Panc1 (cell line): ENCODE data around the gene SMIM11.
"Not testable (repeated sequence)": the region's sequence is repeated elsewhere in the genome, so short reads cannot be mapped to it uniquely, and the experiment has no call there.

Experiments used
- POLR2AphosphoS5 ChIP-seq: IDR thresholded peaks from 2 replicates; pipeline ENCODE4 v1.6.1; 2012; ENCODE audit warnings: mild to moderate bottlenecking, low read depth, low read length, moderate library complexity
- SIN3A ChIP-seq: IDR thresholded peaks from 2 replicates; pipeline ENCODE4 v1.6.1; 2012; ENCODE audit warnings: low read depth, mild to moderate bottlenecking, low read length, moderate library complexity, borderline replicate concordance; ENCODE audit not compliant: insufficient read depth
- TCF7L2 ChIP-seq: IDR thresholded peaks from 2 replicates; pipeline ENCODE4 v1.6.1; 2011; ENCODE audit warnings: mild to moderate bottlenecking, low read depth, low read length, inconsistent platforms
- TF ChIP-seq, protein P1 (sequence below): fragments of 450-650 bp; IDR thresholded peaks from 2 replicates; pipeline ENCODE4 v1.5.1; 2017; ENCODE audit warnings: mild to moderate bottlenecking
- TF ChIP-seq, protein P2 (sequence below), 2 experiments: IDR thresholded peaks; 2 replicates each; pipeline ENCODE4 v1.6.1; 2011 to 2012; ENCODE audit warnings: low read depth in 2 of 2, control low read depth in 1 of 2, low read length in 1 of 2, mild to moderate bottlenecking in 1 of 2, moderate library complexity in 1 of 2; ENCODE audit not compliant: insufficient read depth in 1 of 2

DNA sequence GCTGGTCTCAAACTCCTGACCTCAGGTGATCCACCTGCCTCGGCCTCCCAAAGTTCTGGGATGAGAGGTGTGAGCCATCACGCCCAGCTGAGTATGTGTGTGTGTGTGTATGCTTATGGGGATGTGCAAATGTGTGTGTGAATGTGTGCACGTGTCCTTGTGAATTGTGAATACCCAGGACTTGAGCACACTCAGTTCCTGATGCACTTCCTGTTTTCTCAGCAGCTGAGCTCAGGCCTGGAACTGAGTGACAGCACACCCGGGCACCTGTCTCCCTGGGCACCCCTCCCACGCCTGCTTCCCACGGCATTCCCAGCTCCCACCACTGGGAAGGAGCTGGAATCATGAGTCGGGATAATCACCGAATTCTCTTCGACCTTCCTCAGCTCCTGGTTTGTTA, 32.0 kb downstream of the SMIM11 start:
- TF ChIP-seq, protein P1, sequence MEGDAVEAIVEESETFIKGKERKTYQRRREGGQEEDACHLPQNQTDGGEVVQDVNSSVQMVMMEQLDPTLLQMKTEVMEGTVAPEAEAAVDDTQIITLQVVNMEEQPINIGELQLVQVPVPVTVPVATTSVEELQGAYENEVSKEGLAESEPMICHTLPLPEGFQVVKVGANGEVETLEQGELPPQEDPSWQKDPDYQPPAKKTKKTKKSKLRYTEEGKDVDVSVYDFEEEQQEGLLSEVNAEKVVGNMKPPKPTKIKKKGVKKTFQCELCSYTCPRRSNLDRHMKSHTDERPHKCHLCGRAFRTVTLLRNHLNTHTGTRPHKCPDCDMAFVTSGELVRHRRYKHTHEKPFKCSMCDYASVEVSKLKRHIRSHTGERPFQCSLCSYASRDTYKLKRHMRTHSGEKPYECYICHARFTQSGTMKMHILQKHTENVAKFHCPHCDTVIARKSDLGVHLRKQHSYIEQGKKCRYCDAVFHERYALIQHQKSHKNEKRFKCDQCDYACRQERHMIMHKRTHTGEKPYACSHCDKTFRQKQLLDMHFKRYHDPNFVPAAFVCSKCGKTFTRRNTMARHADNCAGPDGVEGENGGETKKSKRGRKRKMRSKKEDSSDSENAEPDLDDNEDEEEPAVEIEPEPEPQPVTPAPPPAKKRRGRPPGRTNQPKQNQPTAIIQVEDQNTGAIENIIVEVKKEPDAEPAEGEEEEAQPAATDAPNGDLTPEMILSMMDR: not testable (repeated sequence)
- not testable (repeated sequence) for TF ChIP-seq POLR2AphosphoS5, SIN3A, TCF7L2
- TF ChIP-seq, protein P2, sequence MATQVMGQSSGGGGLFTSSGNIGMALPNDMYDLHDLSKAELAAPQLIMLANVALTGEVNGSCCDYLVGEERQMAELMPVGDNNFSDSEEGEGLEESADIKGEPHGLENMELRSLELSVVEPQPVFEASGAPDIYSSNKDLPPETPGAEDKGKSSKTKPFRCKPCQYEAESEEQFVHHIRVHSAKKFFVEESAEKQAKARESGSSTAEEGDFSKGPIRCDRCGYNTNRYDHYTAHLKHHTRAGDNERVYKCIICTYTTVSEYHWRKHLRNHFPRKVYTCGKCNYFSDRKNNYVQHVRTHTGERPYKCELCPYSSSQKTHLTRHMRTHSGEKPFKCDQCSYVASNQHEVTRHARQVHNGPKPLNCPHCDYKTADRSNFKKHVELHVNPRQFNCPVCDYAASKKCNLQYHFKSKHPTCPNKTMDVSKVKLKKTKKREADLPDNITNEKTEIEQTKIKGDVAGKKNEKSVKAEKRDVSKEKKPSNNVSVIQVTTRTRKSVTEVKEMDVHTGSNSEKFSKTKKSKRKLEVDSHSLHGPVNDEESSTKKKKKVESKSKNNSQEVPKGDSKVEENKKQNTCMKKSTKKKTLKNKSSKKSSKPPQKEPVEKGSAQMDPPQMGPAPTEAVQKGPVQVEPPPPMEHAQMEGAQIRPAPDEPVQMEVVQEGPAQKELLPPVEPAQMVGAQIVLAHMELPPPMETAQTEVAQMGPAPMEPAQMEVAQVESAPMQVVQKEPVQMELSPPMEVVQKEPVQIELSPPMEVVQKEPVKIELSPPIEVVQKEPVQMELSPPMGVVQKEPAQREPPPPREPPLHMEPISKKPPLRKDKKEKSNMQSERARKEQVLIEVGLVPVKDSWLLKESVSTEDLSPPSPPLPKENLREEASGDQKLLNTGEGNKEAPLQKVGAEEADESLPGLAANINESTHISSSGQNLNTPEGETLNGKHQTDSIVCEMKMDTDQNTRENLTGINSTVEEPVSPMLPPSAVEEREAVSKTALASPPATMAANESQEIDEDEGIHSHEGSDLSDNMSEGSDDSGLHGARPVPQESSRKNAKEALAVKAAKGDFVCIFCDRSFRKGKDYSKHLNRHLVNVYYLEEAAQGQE (IDR thresholded peaks at IDR 0.05; ENCODE audit: insufficient read depth in 1 of 2, low read depth in 2 of 2, low read length in 1 of 2): not testable (repeated sequence)
